ENCODE data around the gene ATXN1.

Gene ATXN1

DNA sequence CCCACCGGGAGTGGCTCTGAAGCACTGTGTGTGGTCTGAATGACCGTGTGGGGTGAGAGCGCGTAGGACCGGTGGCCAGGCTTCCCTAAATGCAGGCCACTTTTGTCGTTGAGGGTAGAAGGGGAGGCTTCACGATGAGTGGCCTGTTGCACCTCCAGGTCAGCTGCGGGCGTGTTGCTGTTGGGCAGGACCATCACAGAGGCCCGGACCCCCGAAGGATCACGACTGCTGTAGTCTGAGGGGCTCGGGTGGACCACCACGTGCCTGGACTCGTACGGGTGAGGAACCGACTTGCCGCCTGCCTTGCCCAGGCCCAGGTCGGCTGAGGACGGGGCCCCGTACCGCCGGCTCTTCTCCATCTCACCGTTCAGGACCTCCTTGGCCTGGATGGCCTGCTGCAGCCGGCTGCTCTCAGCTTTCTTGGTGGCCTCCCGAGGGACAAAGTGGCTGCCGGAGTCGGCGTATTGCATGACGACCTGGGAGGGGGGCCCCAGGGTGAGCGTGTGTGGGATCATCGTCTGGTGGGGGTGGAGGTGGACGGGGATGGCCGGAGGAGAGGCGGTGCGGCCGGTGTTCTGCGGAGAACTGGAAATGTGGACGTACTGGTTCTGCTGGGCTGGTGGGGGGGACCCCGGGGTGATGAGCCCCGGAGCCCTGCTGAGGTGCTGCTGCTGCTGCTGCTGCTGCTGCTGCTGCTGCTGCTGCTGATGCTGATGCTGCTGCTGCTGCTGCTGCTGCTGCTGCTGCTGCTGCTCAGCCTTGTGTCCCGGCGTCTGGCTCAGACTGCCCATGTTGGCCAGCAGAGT, 434.1 kb downstream of the ATXN1 start:
- no peak for TF ChIP-seq CTCF (conservative IDR thresholded peaks at IDR 0.05; ENCODE audit: low read depth, low read length)

GRCh38 chr6:16326531-16326930, 434.7 kb downstream of the ATXN1 start:
- H3K4me3 ChIP-seq (ENCODE audit: low read length): no peak overlapping the region
- DNase-seq (ENCODE audit: low read depth): no peak
- no peak for TF ChIP-seq CTCF (conservative IDR thresholded peaks at IDR 0.05; ENCODE audit: low read depth, low read length)

More for the DNA sequence above, 434.1 kb downstream of the ATXN1 start:
- DNase-seq (ENCODE audit: low read depth): no peak
- H3K4me3 ChIP-seq (ENCODE audit: low read length): no peak overlapping the region

- no peak overlapping the region for H3K4me3 ChIP-seq (ENCODE audit: low read length)
- TF ChIP-seq CTCF (conservative IDR thresholded peaks at IDR 0.05; ENCODE audit: low read depth, low read length): no peak
- DNase-seq (ENCODE audit: low read depth): no peak
These were observed 436.5 kb downstream of the ATXN1 start for GRCh38 chr6:16324606-16325225.

DNA sequence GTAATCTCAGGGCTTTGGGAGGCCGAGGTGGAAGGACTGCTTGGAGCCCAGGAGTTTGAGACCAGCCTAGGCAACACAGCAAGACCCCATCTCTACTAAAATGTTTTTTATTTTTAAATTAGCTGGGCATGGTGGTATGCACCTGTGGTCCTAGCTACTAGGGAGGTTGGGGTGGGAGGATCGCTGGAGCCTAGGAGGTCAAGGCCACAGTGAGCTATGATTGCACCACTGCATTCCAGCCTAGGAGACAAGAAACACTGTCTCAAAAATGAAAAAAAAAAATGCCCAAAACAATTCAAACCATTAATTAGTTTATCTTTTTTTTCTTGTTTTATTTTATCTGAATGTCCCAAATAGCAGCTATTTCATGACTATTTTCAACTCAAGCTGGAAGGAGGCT, 437.1 kb downstream of the ATXN1 start:
- TF ChIP-seq CTCF (conservative IDR thresholded peaks at IDR 0.05; ENCODE audit: low read depth, low read length): no peak
- no peak for DNase-seq (ENCODE audit: low read depth)

GRCh38 chr6:16322666-16323312, 438.5 kb downstream of the ATXN1 start:
- no peak overlapping the region for H3K4me3 ChIP-seq (ENCODE audit: low read length)
- TF ChIP-seq CTCF (conservative IDR thresholded peaks at IDR 0.05; ENCODE audit: low read depth, low read length): no peak
- DNase-seq (ENCODE audit: low read depth): no peak

More for the DNA sequence above, 437.1 kb downstream of the ATXN1 start:
- no peak overlapping the region for H3K4me3 ChIP-seq (ENCODE audit: low read length)

GRCh38 chr6:16321826-16322225, 439.4 kb downstream of the ATXN1 start:
- no peak overlapping the region for H3K4me3 ChIP-seq (ENCODE audit: low read length)
- TF ChIP-seq CTCF (conservative IDR thresholded peaks at IDR 0.05; ENCODE audit: low read depth, low read length): no peak

More at GRCh38 chr6:16321826-16322225, 439.4 kb downstream of the ATXN1 start:
- DNase-seq (ENCODE audit: low read depth): no peak
